Fibroblast of lung (primary cell): ENCODE results near the gene PRAMEF13.
"Not testable (repeated sequence)": the region's sequence is repeated elsewhere in the genome, so short reads cannot be mapped to it uniquely, and the experiment has no call there.

Experiments
- CTCF ChIP-seq, 2 donors: IDR thresholded peaks in 1 of 2; conservative IDR thresholded peaks in 1 of 2; 1 replicate in 1 of 2; 2 replicates in 1 of 2; pipeline ENCODE4 v1.5.1; 2011 to 2012; ENCODE audit warnings: low read length in 2 of 2, control low read depth in 1 of 2, inconsistent platforms in 1 of 2, low read depth in 1 of 2, mild to moderate bottlenecking in 1 of 2
- EZH2 ChIP-seq: IDR thresholded peaks from 2 replicates; pipeline ENCODE4 v1.5.1; 2012; ENCODE audit warnings: low read length, control low read depth, mild to moderate bottlenecking; ENCODE audit errors: missing control alignments

GRCh38 chr1:13243536-13244263 is 42.5 kb upstream of the PRAMEF13 start:
- TF ChIP-seq CTCF (conservative IDR thresholded peaks at IDR 0.05 in 1 of 2, IDR thresholded peaks at IDR 0.05 in 1 of 2; ENCODE audit: low read depth in 1 of 2, low read length in 2 of 2); EZH2: not testable (repeated sequence)
